HepG2 (cell line): ENCODE measurements around the gene DGCR2. TPM values are rescaled to one million over a fixed set of nuclear protein-coding genes. Genes with fewer than 3 reads are reported as not detected.

ENCODE experiments used
- AKAP8 ChIP-seq: sonication (generic); formaldehyde crosslinking; IDR thresholded peaks from 2 replicates; pipeline ENCODE4 v1.5.1; 2020; ENCODE audit warnings: mild to moderate bottlenecking, missing genetic modification reagents
- CENPBD1 ChIP-seq: sonication (generic); formaldehyde crosslinking; IDR thresholded peaks from 2 replicates; pipeline ENCODE4 v1.8.0; 2022; ENCODE audit warnings: missing genetic modification reagents, low read depth, mild to moderate bottlenecking, borderline replicate concordance
- CTCF ChIP-seq: sonication (generic); formaldehyde crosslinking; IDR thresholded peaks from 2 replicates; pipeline ENCODE4 v1.5.0; 2020; ENCODE audit warnings: mild to moderate bottlenecking, missing genetic modification reagents, moderate library complexity
- HNF1A ChIP-seq, 2 experiments: sonication (generic) in 1 of 2; formaldehyde crosslinking in 1 of 2; IDR thresholded peaks; 2 replicates each; pipeline versions ENCODE4 v1.4.0 to v1.6.1; 2016 to 2020; ENCODE audit warnings: borderline replicate concordance in 1 of 2, low read depth in 1 of 2, mild to moderate bottlenecking in 1 of 2, missing genetic modification reagents in 1 of 2
- LBX2 ChIP-seq: sonication (generic); formaldehyde crosslinking; IDR thresholded peaks from 2 replicates; pipeline ENCODE4 v1.5.0; 2020; ENCODE audit warnings: missing genetic modification reagents, mild to moderate bottlenecking, borderline replicate concordance
- NFAT5 ChIP-seq: sonication (generic); formaldehyde crosslinking; IDR thresholded peaks from 2 replicates; pipeline ENCODE4 v1.4.0; 2020; ENCODE audit warnings: missing genetic modification reagents
- PBX3 ChIP-seq: sonication (generic); formaldehyde crosslinking; IDR thresholded peaks from 2 replicates; pipeline ENCODE4 v1.8.1; 2023; ENCODE audit warnings: missing genetic modification reagents, inconsistent platforms, borderline replicate concordance
- POLR2A ChIP-seq, 2 experiments: IDR thresholded peaks; 2 replicates each; pipeline ENCODE4 v1.6.1; 2011; ENCODE audit warnings: low read depth in 2 of 2, low read length in 2 of 2, mild to moderate bottlenecking in 1 of 2, moderate library complexity in 1 of 2; ENCODE audit not compliant: insufficient read depth in 1 of 2
- POLR2G ChIP-seq: fragments of 200-400 bp; formaldehyde crosslinking; IDR thresholded peaks from 2 replicates; pipeline ENCODE4 v1.6.1; 2018; ENCODE audit warnings: mild to moderate bottlenecking, low read depth, low read length, moderate library complexity
- TFE3 ChIP-seq: IDR thresholded peaks from 2 replicates; pipeline ENCODE4 v1.6.1; 2016
- ZNF232 ChIP-seq: sonication (generic); formaldehyde crosslinking; IDR thresholded peaks from 2 replicates; pipeline ENCODE4 v1.4.0; 2020; ENCODE audit warnings: missing genetic modification reagents, borderline replicate concordance
- polyA plus RNA-seq, 8 experiments: library from polyadenylated mRNA; depleted of rRNA in 3 of 8; stranded (reverse) in 7 of 8; unstranded in 1 of 8; fragments of >200 nt; fragmentation: Illumina TruSeq in 4 of 8; extraction: Trizol in 4 of 8; gene quantifications; 2 replicates each; pipeline versions ENCODE4 v1.2.1 to v1.2.3, GENCODE V29; 2011 to 2016; ENCODE audit warnings: low read depth in 4 of 8, missing spikeins in 1 of 8, mixed read lengths in 1 of 8; ENCODE audit not compliant: insufficient read depth in 1 of 8
- total RNA-seq, 5 experiments: library from RNA; depleted of rRNA; stranded (reverse); fragments of >200 nt; fragmentation: Illumina TruSeq; extraction: Trizol; gene quantifications; 2 replicates each; pipeline ENCODE4 v1.2.3, GENCODE V29; 2016; ENCODE audit warnings: low read depth in 1 of 5

DGCR2 gene
- total and polyA plus RNA-seq, 2 of the 13 experiments (the other 11 are each of a cell fraction or from before 2014, with no cell fraction given), result 23.1 to 35.3 TPM

GRCh38 chr22:19035474-19036228 is 86.6 kb downstream of the DGCR2 start (continued):
- no peak for TF ChIP-seq PBX3 (CRISPR knock-in tag)
- TF ChIP-seq LBX2 (CRISPR knock-in tag), result no peak
- no peak for TF ChIP-seq CENPBD1 (CRISPR knock-in tag)
- TF ChIP-seq AKAP8 (CRISPR knock-in tag), result 0 out of 2 replicates have a peak, but pooled peaks have one; percentile 14
- TF ChIP-seq TFE3 (CRISPR knock-in tag), result no peak
- 0 out of 2 replicates have a peak, but pooled peaks have one; percentile 46 for TF ChIP-seq POLR2G
- TF ChIP-seq NFAT5 (CRISPR knock-in tag), result no peak
- peak; percentile 28 for TF ChIP-seq CTCF (CRISPR knock-in tag)
- no peak for TF ChIP-seq ZNF232 (CRISPR knock-in tag)
- TF ChIP-seq POLR2A (IDR thresholded peaks at IDR 0.05; ENCODE audit: insufficient read depth in 1 of 2, low read depth in 2 of 2, low read length in 2 of 2), result 0 out of 4 replicates have a peak, but pooled peaks of 1 of the 2 experiments have one; percentile 10
- no peak for TF ChIP-seq HNF1A (IDR thresholded peaks at IDR 0.05; ENCODE audit: low read depth)
- TF ChIP-seq HNF1A (CRISPR knock-in tag; IDR thresholded peaks at IDR 0.05; ENCODE audit: borderline replicate concordance), result no peak
